Mucosa of stomach (tissue), 1 donor: ENCODE measurements around the gene MRRF.
A peak's percentile ranks its signal among the peaks of the same experiment; 100 is the strongest.

Experiments used
- H3K27me3 ChIP-seq: one replicate; pipeline ENCODE4 v1.7.0; 2013; ENCODE audit warnings: mild to moderate bottlenecking, low read length; ENCODE audit not compliant: control insufficient read depth, insufficient read depth
- H3K36me3 ChIP-seq: one replicate; pipeline ENCODE4 v1.7.0; 2013; ENCODE audit warnings: low read length; ENCODE audit not compliant: control insufficient read depth, insufficient read depth
- H3K4me1 ChIP-seq: one replicate; pipeline ENCODE4 v1.7.0; 2013; ENCODE audit warnings: mild to moderate bottlenecking, low read length; ENCODE audit not compliant: control insufficient read depth, insufficient read depth
- H3K4me3 ChIP-seq: one replicate; pipeline ENCODE4 v1.7.0; 2013; ENCODE audit warnings: low read length
- H3K9ac ChIP-seq: one replicate; pipeline ENCODE4 v1.7.0; 2013; ENCODE audit warnings: mild to moderate bottlenecking, low read length, moderate library complexity
- H3K9me3 ChIP-seq: one replicate; pipeline ENCODE4 v1.7.0; 2013; ENCODE audit warnings: mild to moderate bottlenecking, low read length, moderate library complexity; ENCODE audit not compliant: control insufficient read depth
- donor health status: Pancreatic carcinoma.

Gene MRRF

GRCh38 chr9:122264360-122265148 is at the start of gene MRRF, which contains the start of gene RBM18:
Gene MRRF (plus strand): TSS chr9:122264882. CDS start chr9:122270892, 6,010 bp downstream.
Gene RBM18 (minus strand): TSS chr9:122264840. CDS start chr9:122261492, 3,348 bp downstream.
- H3K27me3 ChIP-seq = no peaks in the 10 kb centered on the region
- peak within 1 kb of the TSS; percentile 86 for H3K9ac ChIP-seq
- H3K4me1 ChIP-seq = peaks cover 38% of the 10 kb centered on the region
- H3K9me3 ChIP-seq = no peaks in the 10 kb centered on the region
- H3K36me3 ChIP-seq = peaks cover 5% of the 10 kb centered on the region
- H3K4me3 ChIP-seq = peak within 1 kb of the TSS; percentile 56

- H3K36me3 ChIP-seq = no peaks in the 10 kb centered on the region
- H3K27me3 ChIP-seq = peaks cover 95% of the 10 kb centered on the region
- no peak overlapping the region for H3K9ac ChIP-seq
- peaks cover 26% of the 10 kb centered on the region for H3K4me1 ChIP-seq
- no peaks in the 10 kb centered on the region for H3K9me3 ChIP-seq
- H3K4me3 ChIP-seq = no peak overlapping the region
These were observed 49.0 kb upstream of the MRRF start for GRCh38 chr9:122215663-122216062.

- Histone ChIP-seq H3K4me3 (no peak overlapping the region), H3K36me3 (no peaks in the 10 kb centered on the region), H3K9me3 (no peaks in the 10 kb centered on the region), H3K9ac (no peak overlapping the region), H3K4me1 (peaks cover 26% of the 10 kb centered on the region), H3K27me3 (peaks cover 95% of the 10 kb centered on the region)
These were observed 48.4 kb upstream of the MRRF start for GRCh38 chr9:122216138-122216797.

GRCh38 chr9:122216798-122217418 is 47.8 kb upstream of the MRRF start:
- peaks cover 95% of the 10 kb centered on the region for H3K27me3 ChIP-seq
- peaks cover 26% of the 10 kb centered on the region for H3K4me1 ChIP-seq

GRCh38 chr9:122217640-122218039 is 47.0 kb upstream of the MRRF start:
- Histone ChIP-seq H3K9ac (no peak overlapping the region), H3K4me1 (peaks cover 26% of the 10 kb centered on the region), H3K36me3 (no peaks in the 10 kb centered on the region), H3K4me3 (no peak overlapping the region), H3K27me3 (peaks cover 95% of the 10 kb centered on the region), H3K9me3 (no peaks in the 10 kb centered on the region)

More at GRCh38 chr9:122216798-122217418, 47.8 kb upstream of the MRRF start:
- Histone ChIP-seq H3K9ac (no peak overlapping the region), H3K4me3 (no peak overlapping the region), H3K36me3 (no peaks in the 10 kb centered on the region), H3K9me3 (no peaks in the 10 kb centered on the region)

GRCh38 chr9:122218071-122218934 is 46.4 kb upstream of the MRRF start:
- H3K4me1 ChIP-seq = peaks cover 25% of the 10 kb centered on the region
- H3K4me3 ChIP-seq = no peak overlapping the region
- no peaks in the 10 kb centered on the region for H3K9me3 ChIP-seq
- H3K36me3 ChIP-seq = no peaks in the 10 kb centered on the region
- H3K9ac ChIP-seq = no peak overlapping the region
- H3K27me3 ChIP-seq = peaks cover 95% of the 10 kb centered on the region

GRCh38 chr9:122218935-122219855 is 45.5 kb upstream of the MRRF start:
- Histone ChIP-seq H3K27me3 (peaks cover 95% of the 10 kb centered on the region), H3K36me3 (no peaks in the 10 kb centered on the region), H3K4me3 (no peak overlapping the region), H3K4me1 (peaks cover 21% of the 10 kb centered on the region), H3K9ac (no peak overlapping the region), H3K9me3 (no peaks in the 10 kb centered on the region)

GRCh38 chr9:122219856-122220672 is 44.6 kb upstream of the MRRF start:
- Histone ChIP-seq H3K4me1 (peaks cover 21% of the 10 kb centered on the region), H3K9ac (no peak overlapping the region), H3K4me3 (no peak overlapping the region), H3K9me3 (no peaks in the 10 kb centered on the region), H3K27me3 (peaks cover 98% of the 10 kb centered on the region), H3K36me3 (no peaks in the 10 kb centered on the region)

GRCh38 chr9:122220673-122221182 is 44.0 kb upstream of the MRRF start:
- H3K4me3 ChIP-seq = no peak overlapping the region
- peaks cover 98% of the 10 kb centered on the region for H3K27me3 ChIP-seq
- no peaks in the 10 kb centered on the region for H3K36me3 ChIP-seq

GRCh38 chr9:122221183-122221811 is 43.4 kb upstream of the MRRF start:
- H3K4me1 ChIP-seq = peaks cover 27% of the 10 kb centered on the region
- peaks cover 98% of the 10 kb centered on the region for H3K27me3 ChIP-seq
- no peaks in the 10 kb centered on the region for H3K36me3 ChIP-seq
- no peaks in the 10 kb centered on the region for H3K9me3 ChIP-seq
- H3K9ac ChIP-seq = no peak overlapping the region
- H3K4me3 ChIP-seq = no peak overlapping the region

More at GRCh38 chr9:122220673-122221182, 44.0 kb upstream of the MRRF start:
- no peaks in the 10 kb centered on the region for H3K9me3 ChIP-seq
- H3K4me1 ChIP-seq = peaks cover 21% of the 10 kb centered on the region
- H3K9ac ChIP-seq = no peak overlapping the region
